OCI-LY7 (cell line): ENCODE results near the gene ERMAP. TPM values are rescaled to one million over a fixed set of nuclear protein-coding genes. Genes with fewer than 3 reads are reported as not detected.
"Not testable (repeated sequence)": the region's sequence is repeated elsewhere in the genome, so short reads cannot be mapped to it uniquely, and the experiment has no call there.

Source experiments
- BruUV-seq: library from RNA; stranded (reverse); fragments of 400-500 nt; replicated peaks from 2 replicates; lab custom pipeline; 2021; lab: Mats Ljungman, UMichigan
- CTCF ChIA-PET: fragments of 300-600 bp; sonication (Branson Sonifier 250); formaldehyde crosslinking; loops from one replicate; lab custom pipeline; 2022; ENCODE audit warnings: antibody characterized with exemption; ENCODE audit not compliant: unreplicated experiment; lab: Charles Lee
- POLR2A ChIA-PET: fragments of 300-600 bp; sonication (Branson Sonifier 250); formaldehyde crosslinking; loops from one replicate; lab custom pipeline; 2022; ENCODE audit warnings: antibody characterized with exemption; lab: Charles Lee
- DNase-seq: peaks from one replicate; pipeline ENCODE4 v3.0.0-alpha.2; 2015; ENCODE audit warnings: low spot score
- H2AFZ ChIP-seq: fragments of 200-600 bp; sonication (generic), shearing (Covaris generic); 2 replicates; pipeline ENCODE4 v1.6.1; 2014; ENCODE audit warnings: mild to moderate bottlenecking, antibody characterized with exemption, low read length, moderate library complexity
- H3K27ac ChIP-seq: fragments of 200-600 bp; sonication (generic); 2 replicates; pipeline ENCODE4 v1.5.1; 2014; ENCODE audit warnings: mixed run types, low read depth, mild to moderate bottlenecking, moderate library complexity, low read length, inconsistent platforms; ENCODE audit not compliant: poor library complexity, severe bottlenecking
- H3K36me3 ChIP-seq: fragments of 200-600 bp; sonication (generic); 2 replicates; pipeline ENCODE4 v1.6.1; 2014; ENCODE audit warnings: mild to moderate bottlenecking, antibody characterized with exemption, low read length, moderate library complexity, mixed read lengths; ENCODE audit not compliant: insufficient read depth
- H3K4me1 ChIP-seq: fragments of 200-600 bp; sonication (generic); 2 replicates; pipeline ENCODE4 v1.5.1; 2014; ENCODE audit warnings: mild to moderate bottlenecking, low read length; ENCODE audit not compliant: insufficient read depth, poor library complexity, severe bottlenecking
- H3K4me2 ChIP-seq: fragments of 200-600 bp; sonication (generic); 2 replicates; pipeline ENCODE4 v1.6.1; 2014; ENCODE audit warnings: mild to moderate bottlenecking, low read length
- H3K4me3 ChIP-seq: fragments of 200-600 bp; sonication (generic); 2 replicates; pipeline ENCODE4 v1.5.1; 2014; ENCODE audit warnings: mild to moderate bottlenecking, low read depth, low read length; ENCODE audit not compliant: poor library complexity, severe bottlenecking
- H3K79me2 ChIP-seq: fragments of 200-600 bp; sonication (generic); 2 replicates; pipeline ENCODE4 v1.6.1; 2016; ENCODE audit warnings: low read depth, mild to moderate bottlenecking, low read length, moderate library complexity, mixed read lengths; ENCODE audit not compliant: insufficient read depth
- H3K9me2 ChIP-seq: fragments of 200-600 bp; sonication (generic); 2 replicates; pipeline ENCODE4 v1.6.1; 2016; ENCODE audit warnings: mild to moderate bottlenecking, low read length, mixed read lengths; ENCODE audit not compliant: insufficient read depth
- H3K9me3 ChIP-seq: fragments of 200-600 bp; sonication (generic); 2 replicates; pipeline ENCODE4 v1.6.1; 2014; ENCODE audit warnings: mild to moderate bottlenecking, mixed run types, low read length, mixed read lengths
- H4K20me1 ChIP-seq: fragments of 200-600 bp; sonication (generic); 2 replicates; pipeline ENCODE4 v1.6.1; 2014; ENCODE audit warnings: mild to moderate bottlenecking, antibody characterized with exemption, low read length, moderate library complexity, mixed read lengths; ENCODE audit not compliant: insufficient read depth
- EZH2phosphoT487 ChIP-seq: fragments of 200-600 bp; sonication (generic); IDR thresholded peaks from 2 replicates; pipeline ENCODE4 v1.6.1; 2018; ENCODE audit warnings: low read depth, borderline replicate concordance, mild to moderate bottlenecking, mixed run types, antibody characterized with exemption, low read length, moderate library complexity, mixed read lengths
- intact Hi-C: fragments of 100-400 bp; cut with micrococcal nuclease; formaldehyde crosslinking; loops from one replicate; pipeline ENCODE4 v1.10.0; 2022; ENCODE audit not compliant: unreplicated experiment
- total RNA-seq, 2 experiments: library from RNA; depleted of rRNA in 1 of 2; stranded (reverse); fragments of >200 nt in 1 of 2; shearing (Covaris generic) in 1 of 2; gene quantifications; 2 replicates each; pipeline ENCODE4 v1.2.3, GENCODE V29; 2014 to 2022
- TF ChIP-seq, protein P1 (sequence below): fragments of 200-600 bp; sonication (generic); conservative IDR thresholded peaks from 2 replicates; pipeline ENCODE4 v1.5.1; 2014; ENCODE audit warnings: mild to moderate bottlenecking, antibody characterized with exemption, low read length, moderate library complexity, mixed read lengths

ERMAP gene
- total RNA-seq, 2 experiments from 2014 or later, result 2.7 to 5.1 TPM

DNA sequence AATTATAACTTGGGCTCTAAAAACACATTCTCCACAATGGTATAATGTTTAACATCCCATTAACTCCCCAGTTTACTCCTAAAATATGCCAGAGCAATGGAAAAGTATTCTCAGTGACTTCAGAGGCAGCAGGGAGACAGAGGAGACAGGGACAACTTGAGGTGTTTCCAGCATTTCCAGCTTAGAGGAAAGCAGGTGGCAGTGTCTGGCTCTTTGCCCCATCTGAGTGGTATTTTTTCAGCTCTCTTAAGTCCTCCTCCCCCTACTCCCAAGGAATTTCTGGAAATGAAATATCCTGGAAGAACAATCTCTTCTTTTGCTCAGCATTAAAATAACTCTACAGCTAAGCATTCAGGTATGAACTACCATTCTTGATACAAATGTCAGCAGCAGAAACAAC, 10.8 kb upstream of the ERMAP start:
- Histone ChIP-seq H4K20me1 (no peaks in the 10 kb centered on the region), H3K79me2 (no peaks in the 10 kb centered on the region), H3K27ac (no peak overlapping the region), H3K4me2 (no peak overlapping the region), H3K9me2 (no peaks in the 10 kb centered on the region), H3K36me3 (peaks cover 5% of the 10 kb centered on the region), H2AFZ (no peak overlapping the region), H3K9me3 (no peaks in the 10 kb centered on the region), H3K4me3 (no peak overlapping the region), H3K4me1 (no peaks in the 10 kb centered on the region)
- TF ChIP-seq, protein P1, sequence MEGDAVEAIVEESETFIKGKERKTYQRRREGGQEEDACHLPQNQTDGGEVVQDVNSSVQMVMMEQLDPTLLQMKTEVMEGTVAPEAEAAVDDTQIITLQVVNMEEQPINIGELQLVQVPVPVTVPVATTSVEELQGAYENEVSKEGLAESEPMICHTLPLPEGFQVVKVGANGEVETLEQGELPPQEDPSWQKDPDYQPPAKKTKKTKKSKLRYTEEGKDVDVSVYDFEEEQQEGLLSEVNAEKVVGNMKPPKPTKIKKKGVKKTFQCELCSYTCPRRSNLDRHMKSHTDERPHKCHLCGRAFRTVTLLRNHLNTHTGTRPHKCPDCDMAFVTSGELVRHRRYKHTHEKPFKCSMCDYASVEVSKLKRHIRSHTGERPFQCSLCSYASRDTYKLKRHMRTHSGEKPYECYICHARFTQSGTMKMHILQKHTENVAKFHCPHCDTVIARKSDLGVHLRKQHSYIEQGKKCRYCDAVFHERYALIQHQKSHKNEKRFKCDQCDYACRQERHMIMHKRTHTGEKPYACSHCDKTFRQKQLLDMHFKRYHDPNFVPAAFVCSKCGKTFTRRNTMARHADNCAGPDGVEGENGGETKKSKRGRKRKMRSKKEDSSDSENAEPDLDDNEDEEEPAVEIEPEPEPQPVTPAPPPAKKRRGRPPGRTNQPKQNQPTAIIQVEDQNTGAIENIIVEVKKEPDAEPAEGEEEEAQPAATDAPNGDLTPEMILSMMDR, result no peak
- DNase-seq, result no peak
- BruUV-seq, result no TSS peak
- intact Hi-C loops, result no loop called here
- ChIA-PET POLR2A (interaction anchor here (0.7 to 3.6 kb wide), 3 partner anchors 8 to 16 kb away, joined by 5 to 18 read pairs (median 12); partner anchors contain the start of genes ERMAP and SVBP), CTCF (no interaction called here)

DNA sequence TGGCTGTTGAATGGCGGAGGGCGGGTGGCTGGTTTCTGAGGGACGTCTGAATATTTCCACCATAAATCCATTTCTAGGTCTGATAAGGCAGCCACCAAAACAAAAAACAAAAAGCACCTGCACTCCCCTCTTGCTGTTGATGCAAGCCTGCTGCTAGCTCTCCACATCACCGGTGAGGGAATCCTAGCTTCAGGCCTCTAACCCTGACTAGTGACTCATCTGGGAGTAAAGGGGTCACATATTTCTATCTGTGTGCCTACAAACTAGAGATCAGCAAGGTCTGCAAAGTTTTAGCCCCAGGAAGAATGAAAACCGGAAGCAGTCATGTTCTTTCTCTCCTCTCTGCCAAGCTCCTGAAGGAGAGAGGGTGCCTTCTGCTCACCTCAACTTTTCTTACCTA, 10.3 kb upstream of the ERMAP start:
- BruUV-seq, result no TSS peak
- H2AFZ ChIP-seq, result no peak overlapping the region
- no peak overlapping the region for H3K4me2 ChIP-seq
- no peaks in the 10 kb centered on the region for H4K20me1 ChIP-seq
- no peak for TF ChIP-seq EZH2phosphoT487
- TF ChIP-seq, protein P1, result no peak
- no peak for DNase-seq
- ChIA-PET POLR2A (interaction anchor here (0.7 to 3.6 kb wide), 4 partner anchors 8 to 40 kb away, joined by 5 to 18 read pairs (median 10); partner anchors contain the start of genes ERMAP, SVBP and ZNF691), CTCF (no interaction called here)
- no peak overlapping the region for H3K27ac ChIP-seq
- no peaks in the 10 kb centered on the region for H3K4me1 ChIP-seq
- H3K9me2 ChIP-seq, result no peaks in the 10 kb centered on the region
- no peaks in the 10 kb centered on the region for H3K79me2 ChIP-seq
- H3K9me3 ChIP-seq, result no peaks in the 10 kb centered on the region
- H3K36me3 ChIP-seq, result peaks cover 5% of the 10 kb centered on the region
- intact Hi-C loops, result no loop called here
- H3K4me3 ChIP-seq, result no peak overlapping the region

DNA sequence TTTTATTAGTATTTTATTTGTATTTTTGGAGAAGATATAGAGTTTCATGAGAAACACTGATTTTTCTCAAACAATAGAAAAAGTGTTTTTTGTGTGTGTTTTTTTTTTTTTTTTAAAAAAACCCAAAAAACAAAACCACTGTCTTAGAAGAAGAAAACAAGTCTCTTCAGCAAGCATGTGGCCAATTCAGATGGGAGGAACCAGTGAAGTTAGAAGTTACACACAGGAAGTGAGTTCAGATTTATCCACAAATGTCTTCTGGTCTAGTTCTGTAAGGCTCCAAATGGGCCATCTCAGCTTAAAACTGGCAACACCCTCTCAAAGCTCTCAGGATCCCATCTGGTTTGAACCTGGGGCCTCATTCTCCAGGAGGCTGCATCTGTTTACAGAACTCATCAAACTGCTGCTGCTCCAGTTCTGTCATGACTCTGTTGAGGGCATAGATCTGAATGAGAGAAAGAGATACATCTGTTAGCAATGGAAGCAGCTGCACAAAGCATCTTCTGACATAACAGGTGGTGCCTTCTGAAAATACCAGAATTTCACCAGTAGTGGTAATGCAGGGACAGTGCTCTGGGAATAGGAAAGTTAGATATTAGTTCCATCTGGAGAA, 9.8 kb upstream of the ERMAP start:
- BruUV-seq, result no TSS peak
- Histone ChIP-seq H3K36me3 (peaks cover 5% of the 10 kb centered on the region), H2AFZ (no peak overlapping the region), H3K9me3 (no peaks in the 10 kb centered on the region), H3K4me3 (no peak overlapping the region), H3K27ac (no peak overlapping the region), H4K20me1 (no peaks in the 10 kb centered on the region), H3K4me2 (no peak overlapping the region), H3K4me1 (no peaks in the 10 kb centered on the region), H3K79me2 (no peaks in the 10 kb centered on the region), H3K9me2 (no peaks in the 10 kb centered on the region)
- TF ChIP-seq, protein P1, result no peak
- no peak for TF ChIP-seq EZH2phosphoT487
- ChIA-PET CTCF (no interaction called here), POLR2A (interaction anchor here (0.7 to 3.6 kb wide), 5 partner anchors 9 to 39 kb away, joined by 3 to 18 read pairs (median 9); partner anchors contain the start of genes ERMAP, SVBP and ZNF691)
- DNase-seq, result no peak
- intact Hi-C loops, result no loop called here

- H3K36me3 ChIP-seq, H3K9me2 ChIP-seq, H3K4me2 ChIP-seq, H3K27ac ChIP-seq, H3K4me3 ChIP-seq, H3K79me2 ChIP-seq, H3K9me3 ChIP-seq, BruUV-seq, H2AFZ ChIP-seq, CTCF ChIA-PET, intact Hi-C loops, H4K20me1 ChIP-seq, DNase-seq: not testable (repeated sequence)
- POLR2A ChIA-PET, result interaction anchor here (2.0 kb wide), 1 partner anchor 48 kb away, joined by 11 read pairs; the partner anchor contains the start of genes C1orf50 and P3H1
- peaks cover 21% of the 10 kb centered on the region for H3K4me1 ChIP-seq
These were observed 2.1 kb upstream of the ERMAP start for GRCh38 chr1:42814815-42815214.
